Right kidney (tissue), 1 donor: Measurements from ENCODE around the gene ZBTB38.

Source experiments
- DNase-seq: peaks from one replicate; pipeline ENCODE4 v3.0.0-alpha.2; 2016

The ZBTB38 gene

GRCh38 chr3:141362736-141363135 lies 5.6 kb upstream of the ZBTB38 start:
- no peak for DNase-seq

GRCh38 chr3:141365201-141365600 lies 3.1 kb upstream of the ZBTB38 start:
- DNase-seq: no peak

DNA sequence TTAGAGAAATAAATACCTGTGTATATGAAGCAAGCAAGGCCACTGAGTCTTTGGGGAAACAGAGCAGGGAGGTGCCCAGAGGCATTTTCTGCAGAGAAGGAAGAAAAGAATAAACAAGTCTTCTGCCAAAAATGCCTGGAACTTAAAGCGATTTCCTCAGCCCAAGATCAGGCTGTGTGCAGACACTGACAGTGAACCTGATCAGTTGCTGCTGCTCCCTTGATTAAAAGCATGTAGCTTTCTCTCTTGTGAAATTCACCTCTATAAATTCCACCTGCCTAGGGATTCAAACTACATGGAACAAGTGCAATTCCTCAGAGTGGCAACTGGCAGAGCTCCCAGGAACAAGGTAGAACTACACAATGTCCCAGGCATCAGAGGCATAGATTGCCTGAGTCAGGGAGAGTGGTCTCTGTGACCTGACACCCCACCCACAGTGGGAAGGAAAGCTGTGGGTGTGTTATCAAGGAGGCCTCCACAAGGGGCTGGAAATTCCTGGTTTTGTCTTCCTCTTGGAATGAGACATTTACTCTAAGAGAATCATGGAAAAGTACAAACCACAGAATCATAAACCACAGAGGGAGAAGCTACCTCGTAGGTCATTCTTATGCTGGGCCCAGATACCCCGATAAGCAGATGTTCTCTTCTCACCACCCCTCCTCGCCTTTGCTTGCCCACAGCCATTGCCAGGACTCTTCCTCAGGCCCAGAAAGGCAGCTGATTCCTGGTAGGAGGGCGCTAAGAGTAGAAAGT lies 1.8 kb upstream of the ZBTB38 start:
- DNase-seq: no peak

DNA sequence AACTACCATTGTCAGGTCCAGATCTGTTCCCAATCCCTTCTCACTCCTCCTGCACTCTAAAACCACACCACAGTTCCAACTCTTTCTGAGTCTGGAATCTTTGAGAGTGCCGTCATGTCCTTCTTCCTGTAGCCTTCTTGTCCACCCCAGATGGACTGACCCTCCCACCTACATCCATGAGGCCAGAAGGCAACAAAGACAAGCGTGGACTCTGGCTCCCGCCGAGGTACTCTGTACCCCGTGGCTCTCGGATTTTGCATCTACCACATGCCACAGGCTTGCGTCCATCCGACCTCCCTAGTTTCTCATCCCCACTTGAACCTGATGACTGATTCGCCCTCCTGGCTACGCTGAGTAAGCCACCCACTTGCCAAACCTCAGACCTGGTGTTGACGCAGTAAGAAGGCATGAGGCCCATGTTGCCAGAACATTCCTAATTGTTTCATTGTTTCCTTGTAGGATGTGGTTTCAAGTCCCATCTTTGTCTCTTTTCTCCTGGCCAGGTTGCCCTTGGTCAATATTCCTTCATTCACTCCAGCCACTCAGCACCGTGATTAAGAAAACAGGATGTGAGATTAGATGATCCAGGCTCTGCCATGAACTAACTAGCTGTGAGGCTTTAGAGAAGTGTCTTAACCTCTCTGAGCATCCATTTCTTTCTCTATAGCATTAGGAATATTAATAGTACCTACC lies 1.1 kb upstream of the ZBTB38 start:
- no peak for DNase-seq

DNA sequence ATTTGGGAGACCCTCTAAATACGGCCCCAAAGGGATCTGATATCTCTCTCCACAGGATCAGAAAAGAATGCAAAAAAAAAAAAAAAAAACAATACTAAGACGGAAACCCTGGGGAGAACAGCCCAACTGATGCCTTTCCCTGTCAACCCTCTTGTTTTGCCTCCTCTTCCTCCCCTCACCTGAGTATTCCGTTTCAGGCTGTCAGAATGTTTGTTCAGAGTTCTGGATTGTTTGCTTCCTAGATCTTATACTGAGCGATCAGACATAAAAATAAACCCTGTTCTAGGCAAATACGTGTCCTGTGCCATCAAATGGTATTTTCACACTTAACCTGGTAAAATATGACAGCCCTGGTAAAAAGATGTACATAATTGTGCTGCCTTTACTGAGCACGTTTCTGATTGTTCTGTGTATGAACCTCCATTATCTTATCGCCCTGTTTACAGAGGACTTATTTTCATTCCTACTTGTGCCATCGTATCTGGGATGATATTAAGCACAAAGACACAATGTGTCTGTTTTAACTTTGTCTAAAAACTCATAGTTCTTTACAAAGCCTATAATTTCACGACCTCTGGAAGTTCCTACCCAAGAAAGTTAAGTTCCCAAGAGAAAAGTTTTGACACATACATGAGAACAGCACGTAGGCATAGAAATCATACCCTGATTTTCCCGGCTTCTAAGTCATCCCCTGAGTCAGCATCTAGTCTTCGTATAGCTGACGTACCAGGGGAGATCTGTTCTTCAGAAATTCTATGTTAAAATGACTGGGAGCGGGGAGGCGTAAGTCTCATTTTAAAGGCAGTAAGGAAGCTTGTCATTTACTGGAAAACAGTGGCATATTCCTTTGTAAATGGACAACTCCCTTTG lies 856 bp downstream of the ZBTB38 start:
- DNase-seq: no peak

DNA sequence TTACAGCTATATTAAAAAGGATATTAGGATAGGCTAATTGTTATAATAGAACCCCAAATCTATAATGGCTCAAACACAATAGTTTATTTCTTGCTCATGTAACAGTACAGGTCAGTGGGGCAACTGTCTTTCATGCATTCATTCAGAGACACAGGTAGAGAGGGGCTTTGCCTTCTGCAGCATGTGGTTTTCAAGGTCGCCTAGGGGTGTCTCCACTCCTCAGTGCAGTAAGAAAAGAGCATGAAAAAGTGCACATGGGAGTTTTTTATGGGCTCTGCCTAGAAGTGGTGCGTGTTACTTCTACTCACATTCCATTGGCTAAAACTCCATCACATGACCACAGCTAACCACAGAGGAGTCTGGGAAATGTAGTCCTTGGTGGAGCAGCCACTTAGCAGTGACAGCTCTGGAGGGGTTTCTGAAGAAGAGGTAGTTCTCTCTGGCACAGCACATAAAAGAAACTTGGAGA lies 1.8 kb downstream of the ZBTB38 start:
- peak; percentile 28 for DNase-seq

GRCh38 chr3:141371882-141372281 lies 3.6 kb downstream of the ZBTB38 start:
- no peak for DNase-seq

- no peak for DNase-seq
Measured at GRCh38 chr3:141372656-141373055, 4.4 kb downstream of the ZBTB38 start.

DNA sequence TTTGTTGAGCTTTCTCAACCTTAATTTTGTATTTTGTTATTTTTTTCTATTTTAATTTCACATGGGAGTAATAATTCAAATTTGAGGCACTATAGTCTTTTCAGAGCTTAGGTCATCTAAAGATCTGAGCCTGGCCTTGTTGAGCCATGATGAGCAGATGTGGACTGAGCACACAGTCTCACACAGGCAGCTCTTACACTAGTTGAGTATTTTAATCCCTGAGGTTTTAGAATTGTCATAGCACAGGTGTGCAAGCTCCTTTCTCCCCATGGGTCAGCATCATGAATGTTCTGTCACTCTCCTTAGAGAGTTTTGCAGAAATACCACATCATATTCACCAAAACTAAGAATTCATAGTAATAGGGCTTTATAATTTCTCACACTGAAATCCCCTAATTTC lies 4.9 kb downstream of the ZBTB38 start:
- no peak for DNase-seq

- DNase-seq: no peak
Measured at GRCh38 chr3:141373768-141374526, 5.6 kb downstream of the ZBTB38 start.

- no peak for DNase-seq
Measured at GRCh38 chr3:141375381-141376301, 7.3 kb downstream of the ZBTB38 start.

GRCh38 chr3:141377377-141377776 lies 9.1 kb downstream of the ZBTB38 start:
- no peak for DNase-seq

DNA sequence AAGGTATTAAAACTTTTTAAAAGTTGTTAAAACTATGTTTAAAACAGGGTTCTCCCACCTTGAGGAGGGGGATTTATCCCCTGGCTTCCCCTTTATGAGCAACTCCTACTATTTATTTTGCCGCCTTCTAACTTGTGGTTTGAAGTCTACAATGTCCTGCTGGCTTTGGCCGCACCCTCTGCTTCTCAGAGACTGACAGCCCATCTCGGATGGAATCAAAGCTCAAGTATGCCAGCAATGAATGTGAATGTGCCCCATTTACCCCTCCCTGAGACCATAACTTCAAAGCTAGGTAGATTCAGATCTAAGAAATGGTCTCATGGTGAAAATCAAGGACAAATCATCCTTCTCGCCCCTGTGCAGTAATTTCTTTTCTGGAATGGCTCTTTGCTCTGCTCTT lies 10.3 kb downstream of the ZBTB38 start:
- no peak for DNase-seq

GRCh38 chr3:141379250-141379966 lies 11.1 kb downstream of the ZBTB38 start:
- no peak for DNase-seq

DNA sequence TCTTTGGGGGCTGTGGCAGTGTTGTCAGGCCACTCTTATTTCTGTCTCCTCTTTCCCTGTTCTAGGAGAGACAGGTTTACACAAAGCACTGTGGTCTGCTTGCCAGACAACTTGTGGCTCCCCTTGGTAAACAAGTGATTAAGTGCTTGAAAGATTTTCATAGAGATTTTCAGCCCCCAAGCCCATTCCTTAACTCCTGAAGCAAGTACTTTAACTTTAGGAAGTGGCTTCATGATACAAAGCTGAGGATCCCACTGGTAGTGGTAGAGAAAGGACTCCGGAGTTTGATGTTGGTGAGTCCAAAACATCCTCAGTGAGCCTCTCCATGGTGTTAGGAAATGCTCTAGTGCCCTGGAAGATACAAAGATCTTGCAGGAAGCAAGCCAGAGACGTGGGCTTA lies 12.0 kb downstream of the ZBTB38 start:
- no peak for DNase-seq

GRCh38 chr3:141380987-141381386 lies 12.7 kb downstream of the ZBTB38 start:
- DNase-seq: no peak

DNA sequence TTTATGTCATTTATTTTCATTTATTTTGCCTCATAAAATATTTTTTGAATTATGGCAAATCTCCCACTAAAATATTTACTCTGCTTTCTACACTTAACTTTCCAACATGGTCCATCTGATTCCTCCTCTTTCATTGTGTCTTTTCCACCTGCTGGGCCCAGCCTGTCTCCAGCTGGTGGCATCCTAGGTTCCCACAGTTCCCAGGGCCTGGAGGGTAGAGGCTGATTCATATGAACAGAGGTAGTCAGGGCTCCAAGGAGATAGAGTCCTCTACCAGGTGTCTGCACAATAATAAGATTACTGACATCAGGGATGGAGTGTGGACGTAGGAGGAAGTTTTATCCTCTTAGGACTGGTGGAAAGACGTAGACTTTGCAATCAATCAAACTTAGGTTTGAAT lies 14.3 kb downstream of the ZBTB38 start:
- no peak for DNase-seq

DNA sequence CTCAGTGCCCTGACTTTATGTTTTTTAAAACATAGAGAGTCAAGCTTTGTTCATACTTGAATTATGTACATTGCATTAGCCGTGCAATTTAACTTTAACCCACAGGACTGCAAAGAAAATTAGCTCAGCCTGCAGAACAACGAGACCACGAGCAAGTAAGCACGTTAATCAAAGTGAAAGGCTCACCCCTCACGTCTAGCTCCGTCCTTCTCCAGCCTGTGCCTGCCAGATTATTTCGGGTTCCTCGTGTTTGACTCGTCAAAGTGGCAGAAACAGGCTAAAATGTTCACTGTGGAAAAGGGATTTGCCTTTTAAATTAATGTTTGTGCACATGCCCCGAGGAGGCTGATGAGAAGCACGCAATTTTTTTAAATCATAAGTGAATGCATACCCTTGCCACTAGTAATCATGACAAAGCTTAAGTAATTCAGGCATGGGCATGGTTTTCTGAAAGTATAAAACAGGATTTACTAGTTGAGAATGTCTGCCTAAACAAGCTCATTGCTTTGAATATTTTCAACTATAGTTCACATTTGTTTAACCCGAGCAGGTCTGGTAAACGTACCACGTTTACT lies 15.3 kb downstream of the ZBTB38 start:
- DNase-seq: no peak

GRCh38 chr3:141384157-141384556 lies 15.9 kb downstream of the ZBTB38 start:
- no peak for DNase-seq

- no peak for DNase-seq
Measured at GRCh38 chr3:141384575-141384974, 16.3 kb downstream of the ZBTB38 start.
